Type B pancreatic cell (in vitro differentiated cells): ENCODE data around the gene USP43. TPM values are rescaled to one million over a fixed set of nuclear protein-coding genes. Genes with fewer than 3 reads are reported as not detected.

Experiments
- DNase-seq: peaks from one replicate; pipeline ENCODE4 v3.0.0; 2021; ENCODE audit warnings: mixed read lengths; ENCODE audit not compliant: unreplicated experiment; ENCODE audit errors: extremely low spot score
- H3K27ac Mint-ChIP-seq: 2 replicates; pipeline ENCODE4 v1.8.0; 2021; ENCODE audit warnings: mild to moderate bottlenecking, mixed read lengths
- H3K27me3 Mint-ChIP-seq: 2 replicates; pipeline ENCODE4 v1.8.0; 2021; ENCODE audit warnings: mixed read lengths
- H3K36me3 Mint-ChIP-seq: 2 replicates; pipeline ENCODE4 v1.8.0; 2021; ENCODE audit warnings: mixed read lengths
- H3K4me1 Mint-ChIP-seq: one replicate; pipeline ENCODE4 v1.8.0; 2021; ENCODE audit warnings: mixed read lengths; ENCODE audit not compliant: unreplicated experiment
- H3K4me3 Mint-ChIP-seq: 2 replicates; pipeline ENCODE4 v1.8.0; 2021; ENCODE audit warnings: mild to moderate bottlenecking, mixed read lengths
- H3K9me3 Mint-ChIP-seq: 2 replicates; pipeline ENCODE4 v1.8.0; 2021; ENCODE audit warnings: mixed read lengths
- CTCF ChIP-seq: fragments of 200-600 bp; sonication (generic); conservative IDR thresholded peaks from 2 replicates; pipeline ENCODE4 v1.5.0; 2021; ENCODE audit warnings: antibody characterized with exemption, mild to moderate bottlenecking
- total RNA-seq: library from RNA; stranded (reverse); gene quantifications from 2 replicates; pipeline ENCODE4 v1.2.1, GENCODE V29; 2021; ENCODE audit warnings: low replicate concordance

USP43 gene
- total RNA-seq, 1 donor from 2014 or later = 6.6 TPM

GRCh38 chr17:9696279-9697044, 51.1 kb downstream of the USP43 start:
- Mint-ChIP-seq H3K4me3 (no peak overlapping the region), H3K4me1 (no peaks in the 10 kb centered on the region), H3K27me3 (no peaks in the 10 kb centered on the region), H3K9me3 (no peaks in the 10 kb centered on the region), H3K36me3 (peaks cover 21% of the 10 kb centered on the region), H3K27ac (no peak overlapping the region)
- no peak for TF ChIP-seq CTCF
- DNase-seq = no peak

GRCh38 chr17:9700136-9700535, 54.8 kb downstream of the USP43 start:
- DNase-seq = no peak
- Mint-ChIP-seq H3K4me1 (no peaks in the 10 kb centered on the region), H3K27me3 (no peaks in the 10 kb centered on the region), H3K9me3 (no peaks in the 10 kb centered on the region), H3K36me3 (peaks cover 22% of the 10 kb centered on the region), H3K4me3 (no peak overlapping the region), H3K27ac (no peak overlapping the region)
- TF ChIP-seq CTCF = no peak

DNA sequence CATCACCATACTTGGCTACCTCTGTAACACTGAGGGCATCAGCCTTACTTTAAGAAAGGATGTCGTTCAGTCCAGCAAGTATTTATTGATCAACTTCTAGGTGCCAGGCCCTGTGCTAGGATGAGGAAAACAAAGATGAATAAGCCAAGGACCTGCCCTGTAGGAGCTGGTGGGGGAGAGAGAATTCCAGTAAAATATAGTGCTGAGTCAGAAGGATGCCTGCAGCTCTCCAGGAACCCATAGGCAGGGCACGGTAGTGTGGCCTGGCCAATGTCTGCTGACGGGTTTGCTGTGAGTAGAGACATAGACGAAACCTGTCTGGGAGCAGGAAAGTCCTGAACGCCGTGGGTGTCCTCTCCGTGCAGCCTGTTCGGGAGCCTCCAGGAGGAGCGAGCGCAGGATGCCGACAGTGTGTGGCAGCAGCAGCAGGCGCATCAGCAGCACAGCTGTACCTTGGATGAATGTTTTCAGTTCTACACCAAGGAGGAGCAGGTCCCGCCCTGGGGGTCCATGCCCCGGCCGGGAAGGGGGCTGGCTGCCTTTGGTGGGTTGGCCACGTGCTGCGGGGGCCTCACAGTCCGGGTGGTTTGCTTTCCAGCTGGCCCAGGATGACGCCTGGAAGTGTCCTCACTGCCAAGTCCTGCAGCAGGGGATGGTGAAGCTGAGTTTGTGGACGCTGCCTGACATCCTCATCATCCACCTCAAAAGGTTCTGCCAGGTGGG, 55.6 kb downstream of the USP43 start:
- no peak overlapping the region for H3K27ac Mint-ChIP-seq
- H3K36me3 Mint-ChIP-seq = peaks cover 18% of the 10 kb centered on the region
- H3K27me3 Mint-ChIP-seq = no peaks in the 10 kb centered on the region
- no peak overlapping the region for H3K4me3 Mint-ChIP-seq
- no peak for TF ChIP-seq CTCF
- H3K9me3 Mint-ChIP-seq = no peaks in the 10 kb centered on the region
- no peaks in the 10 kb centered on the region for H3K4me1 Mint-ChIP-seq
- DNase-seq = no peak

- no peak for TF ChIP-seq CTCF
- Mint-ChIP-seq H3K9me3 (no peaks in the 10 kb centered on the region), H3K4me3 (no peak overlapping the region), H3K4me1 (no peaks in the 10 kb centered on the region), H3K27ac (no peak overlapping the region), H3K36me3 (peaks cover 11% of the 10 kb centered on the region), H3K27me3 (no peaks in the 10 kb centered on the region)
- no peak for DNase-seq
These were observed 57.2 kb downstream of the USP43 start for GRCh38 chr17:9702482-9702881.

GRCh38 chr17:9702914-9703780, 57.8 kb downstream of the USP43 start:
- Mint-ChIP-seq H3K4me3 (no peak overlapping the region), H3K4me1 (no peaks in the 10 kb centered on the region), H3K9me3 (peaks cover 6% of the 10 kb centered on the region), H3K27ac (no peak overlapping the region), H3K36me3 (peaks cover 11% of the 10 kb centered on the region), H3K27me3 (no peaks in the 10 kb centered on the region)
- TF ChIP-seq CTCF = no peak
- no peak for DNase-seq
